ENCODE measurements around the gene CDK5RAP2. TPM values are rescaled to one million over a fixed set of nuclear protein-coding genes. Genes with fewer than 3 reads are reported as not detected.

Gene CDK5RAP2
- total RNA-seq, 1 experiment from 2014 or later: 44.8 TPM

- no peak for DNase-seq (ENCODE audit: low read depth)
Measured at GRCh38 chr9:120403543-120403856, 176.5 kb downstream of the CDK5RAP2 start.

DNA sequence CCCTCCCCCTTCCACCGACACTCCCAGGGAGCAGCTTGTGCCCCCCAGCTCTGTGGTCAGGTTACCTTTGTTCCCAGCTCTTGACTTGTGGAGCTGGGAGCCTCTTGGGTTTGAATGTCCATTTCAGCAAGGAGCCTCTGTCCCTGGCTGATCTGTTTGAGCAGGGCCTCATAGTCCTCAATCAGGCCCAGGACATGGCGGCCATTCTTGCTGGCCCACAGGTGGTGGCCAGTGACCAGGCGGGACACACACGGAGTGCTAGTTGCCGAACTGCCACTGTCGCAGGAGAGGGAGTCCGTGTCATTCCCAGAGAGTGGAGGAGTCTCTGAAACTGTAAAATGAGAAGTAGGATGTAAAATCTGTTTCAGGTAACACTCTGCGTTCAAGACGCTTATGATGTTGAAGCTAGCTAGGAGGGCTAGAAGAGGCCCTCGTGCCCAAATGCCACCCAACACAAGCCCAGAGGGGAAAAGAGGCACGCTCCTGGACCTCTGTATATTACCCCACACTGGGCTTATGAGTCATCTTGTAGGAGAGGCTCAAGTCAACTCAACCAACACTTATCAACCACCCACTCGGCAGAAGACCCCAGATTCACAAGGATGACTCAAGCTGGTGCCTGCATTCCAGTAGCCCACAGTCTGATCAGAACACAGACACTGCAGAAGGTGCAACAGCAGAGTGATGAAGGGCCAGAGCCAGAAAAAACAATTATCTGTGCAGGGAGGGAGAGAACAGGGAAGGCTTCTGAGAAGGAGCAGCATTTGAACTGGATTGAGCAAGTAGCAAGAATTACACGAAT lies 177.0 kb downstream of the CDK5RAP2 start:
- DNase-seq (ENCODE audit: low read depth): peak; percentile 94

- no peak for DNase-seq (ENCODE audit: low read depth)
Measured at GRCh38 chr9:120399940-120400339, 180.0 kb downstream of the CDK5RAP2 start.

DNA sequence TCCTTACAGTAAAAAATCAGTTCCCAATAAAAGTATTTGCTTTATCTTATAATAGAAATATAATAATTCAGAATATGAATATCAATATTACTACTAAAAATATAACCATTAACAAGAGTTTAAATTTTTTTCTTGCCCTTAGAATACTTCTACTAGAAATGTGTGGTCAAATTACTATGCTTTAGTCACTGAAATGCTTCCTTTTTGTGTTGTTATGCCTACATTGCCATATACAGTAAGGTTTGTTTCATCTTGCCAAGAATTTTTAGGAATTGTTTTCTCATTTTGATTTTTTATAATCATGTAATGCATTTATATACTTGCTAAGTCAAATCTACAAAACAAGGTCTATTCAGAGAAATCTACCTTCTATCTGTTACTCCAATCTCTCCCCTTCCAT lies 181.7 kb downstream of the CDK5RAP2 start:
- no peak for DNase-seq (ENCODE audit: low read depth)

DNA sequence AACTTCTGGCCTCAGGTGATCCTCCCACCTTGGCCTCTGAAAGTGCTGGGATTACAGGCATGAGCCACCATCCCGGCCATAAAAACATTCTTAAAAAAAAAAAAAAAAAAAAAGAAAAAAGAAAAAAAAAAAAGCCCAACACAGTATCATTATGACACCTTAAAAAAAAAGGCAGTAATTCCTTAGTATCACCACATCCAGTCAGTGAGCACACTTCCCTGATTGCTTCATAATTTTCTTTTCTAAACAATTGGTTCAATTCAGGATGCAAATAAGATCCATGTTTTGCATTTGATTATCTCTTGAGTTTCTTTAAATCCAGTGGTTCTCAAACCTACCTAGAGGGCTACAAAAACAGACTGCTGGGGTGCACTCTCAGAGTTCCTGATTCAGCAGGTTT lies 182.5 kb downstream of the CDK5RAP2 start:
- no peak for DNase-seq (ENCODE audit: low read depth)

DNA sequence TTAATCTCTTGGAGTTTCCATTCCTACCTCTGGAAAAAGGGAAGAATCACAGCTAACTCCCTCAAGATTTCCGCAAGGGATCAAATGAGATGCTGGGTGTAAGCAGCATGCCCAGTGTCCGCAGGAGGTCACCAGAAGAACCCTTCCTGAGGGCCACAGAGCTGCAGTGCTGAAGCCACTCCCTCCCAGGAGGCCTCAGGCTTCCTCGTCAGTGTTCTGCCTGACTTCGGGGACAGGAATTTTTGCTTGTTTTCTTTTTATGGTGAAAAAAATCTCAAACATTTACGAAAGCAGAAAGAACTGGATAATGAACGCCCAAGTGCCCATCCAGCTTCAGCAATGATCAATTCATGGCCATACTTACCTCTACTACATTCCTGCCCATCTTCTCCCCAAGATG lies 183.0 kb downstream of the CDK5RAP2 start:
- DNase-seq (ENCODE audit: low read depth): no peak

GRCh38 chr9:120396418-120396817 lies 183.5 kb downstream of the CDK5RAP2 start:
- no peak for DNase-seq (ENCODE audit: low read depth)

DNA sequence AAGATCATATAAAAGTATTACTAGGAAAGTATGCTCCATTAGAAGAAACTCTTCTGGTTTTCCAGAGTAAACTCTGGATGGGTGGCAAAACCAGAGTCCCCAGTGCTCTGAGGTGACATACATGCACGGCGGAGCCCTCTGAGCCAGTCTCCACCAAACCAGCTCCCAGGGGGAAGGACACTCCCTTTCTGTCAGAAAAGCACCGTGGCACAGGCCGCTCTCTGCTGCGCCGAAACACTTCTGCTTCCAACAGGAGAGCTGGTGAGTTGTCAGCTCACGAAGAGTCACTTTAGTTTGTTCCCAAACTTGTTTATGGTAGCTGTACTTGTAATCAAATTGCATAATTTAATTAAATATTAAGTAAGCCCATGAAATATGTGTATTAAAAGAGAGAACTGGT lies 184.6 kb downstream of the CDK5RAP2 start:
- no peak for DNase-seq (ENCODE audit: low read depth)

DNA sequence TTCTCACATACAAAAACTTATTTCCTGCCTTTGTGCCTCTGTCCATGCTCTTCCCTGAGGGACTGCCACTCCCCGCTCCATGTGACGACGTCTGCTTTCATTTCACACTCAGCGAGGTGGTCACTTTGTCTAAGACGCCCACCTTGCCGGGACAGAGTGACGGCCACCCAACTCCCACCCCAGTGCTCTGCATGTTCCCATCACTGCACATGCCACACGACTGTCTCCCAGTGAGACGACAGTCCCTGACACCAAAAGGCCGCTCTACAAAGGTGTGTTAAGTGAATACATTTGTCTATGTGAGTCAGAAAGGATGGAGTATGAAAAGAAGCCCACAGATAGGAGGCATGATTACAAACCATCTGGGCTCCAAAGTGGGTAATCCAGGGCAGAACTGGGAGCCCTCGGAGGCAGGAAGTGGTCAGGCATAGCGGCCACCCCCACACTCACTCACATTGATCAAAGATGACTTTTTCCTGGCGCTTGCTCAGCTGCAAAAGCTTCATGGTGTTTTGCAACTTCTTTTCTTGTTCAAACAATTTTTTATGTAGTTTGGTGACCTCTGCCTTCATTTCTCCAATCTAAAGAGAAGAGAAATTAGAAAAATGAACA lies 185.8 kb downstream of the CDK5RAP2 start:
- peak; percentile 85 for DNase-seq (ENCODE audit: low read depth)

GRCh38 chr9:120393386-120394057 lies 186.4 kb downstream of the CDK5RAP2 start:
- peak; percentile 47 for DNase-seq (ENCODE audit: low read depth)

DNA sequence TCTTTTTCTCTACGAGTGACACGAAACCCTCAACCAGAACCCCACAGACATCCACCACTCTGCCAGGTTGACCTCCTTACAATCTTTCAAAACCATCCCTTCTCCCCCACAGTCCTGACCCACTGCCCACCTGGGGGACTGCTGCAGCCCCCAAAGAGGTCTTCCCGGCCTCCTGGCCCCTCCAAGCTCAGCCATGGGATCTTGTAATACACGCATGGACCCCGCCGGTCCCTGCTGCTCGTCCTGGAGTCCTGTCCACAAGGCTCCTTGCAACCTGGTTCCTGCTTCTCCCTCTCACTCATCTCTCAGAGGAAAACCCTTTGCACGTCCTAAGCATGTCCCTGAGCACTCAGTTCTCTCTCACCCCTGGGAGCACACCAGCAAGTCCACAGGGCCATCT lies 187.3 kb downstream of the CDK5RAP2 start:
- DNase-seq (ENCODE audit: low read depth): no peak

GRCh38 chr9:120392245-120392644 lies 187.7 kb downstream of the CDK5RAP2 start:
- no peak for DNase-seq (ENCODE audit: low read depth)

DNA sequence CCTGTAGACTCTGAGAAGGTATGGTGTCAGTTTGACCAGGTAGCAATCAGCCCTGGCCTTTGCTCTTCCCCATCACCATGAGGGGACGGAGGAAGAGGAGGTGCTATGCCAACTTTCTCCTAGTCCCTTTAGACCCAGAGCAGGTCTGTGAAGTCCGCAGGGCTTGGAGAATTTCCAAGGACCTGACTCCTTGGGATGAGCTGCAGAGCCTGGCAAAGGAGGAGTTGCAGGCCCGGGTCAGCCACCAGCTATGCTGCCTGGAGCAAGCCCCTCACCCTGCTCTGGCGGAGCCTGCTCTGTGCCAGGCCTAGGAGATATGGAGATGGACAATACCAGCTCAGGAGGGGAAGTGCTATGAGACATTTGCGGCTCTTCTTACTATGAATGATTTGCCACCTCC lies 188.3 kb downstream of the CDK5RAP2 start:
- no peak for DNase-seq (ENCODE audit: low read depth)

DNA sequence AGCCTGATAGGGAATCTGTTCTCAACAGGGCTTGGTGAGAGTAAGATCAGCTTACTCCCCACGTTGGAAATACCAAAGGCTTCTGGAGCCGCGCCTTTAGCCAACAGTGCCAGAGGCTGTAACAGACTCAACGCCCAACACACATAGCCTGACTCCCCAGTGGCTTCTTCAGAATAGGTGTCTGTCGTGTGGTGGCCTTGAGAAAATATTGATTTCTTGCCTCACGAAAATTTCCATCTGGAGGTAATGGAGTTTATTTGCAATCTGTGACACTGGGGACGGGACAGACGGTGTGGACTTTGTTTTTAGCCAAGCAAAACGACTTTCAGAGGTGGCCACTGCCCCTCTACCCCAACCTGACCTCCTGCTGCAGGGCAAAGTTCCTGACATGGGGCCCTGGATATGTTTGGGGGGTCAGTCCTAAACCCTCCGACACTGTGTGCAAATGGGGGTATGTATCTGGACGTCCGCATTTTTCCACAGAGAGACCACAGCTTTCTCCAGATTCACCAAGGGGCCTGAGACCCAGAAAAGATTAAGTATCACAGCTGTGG lies 189.3 kb downstream of the CDK5RAP2 start:
- no peak for DNase-seq (ENCODE audit: low read depth)

GRCh38 chr9:120389867-120390266 lies 190.1 kb downstream of the CDK5RAP2 start:
- no peak for DNase-seq (ENCODE audit: low read depth)

- DNase-seq (ENCODE audit: low read depth): no peak
Measured at GRCh38 chr9:120389300-120389699, 190.7 kb downstream of the CDK5RAP2 start.

DNA sequence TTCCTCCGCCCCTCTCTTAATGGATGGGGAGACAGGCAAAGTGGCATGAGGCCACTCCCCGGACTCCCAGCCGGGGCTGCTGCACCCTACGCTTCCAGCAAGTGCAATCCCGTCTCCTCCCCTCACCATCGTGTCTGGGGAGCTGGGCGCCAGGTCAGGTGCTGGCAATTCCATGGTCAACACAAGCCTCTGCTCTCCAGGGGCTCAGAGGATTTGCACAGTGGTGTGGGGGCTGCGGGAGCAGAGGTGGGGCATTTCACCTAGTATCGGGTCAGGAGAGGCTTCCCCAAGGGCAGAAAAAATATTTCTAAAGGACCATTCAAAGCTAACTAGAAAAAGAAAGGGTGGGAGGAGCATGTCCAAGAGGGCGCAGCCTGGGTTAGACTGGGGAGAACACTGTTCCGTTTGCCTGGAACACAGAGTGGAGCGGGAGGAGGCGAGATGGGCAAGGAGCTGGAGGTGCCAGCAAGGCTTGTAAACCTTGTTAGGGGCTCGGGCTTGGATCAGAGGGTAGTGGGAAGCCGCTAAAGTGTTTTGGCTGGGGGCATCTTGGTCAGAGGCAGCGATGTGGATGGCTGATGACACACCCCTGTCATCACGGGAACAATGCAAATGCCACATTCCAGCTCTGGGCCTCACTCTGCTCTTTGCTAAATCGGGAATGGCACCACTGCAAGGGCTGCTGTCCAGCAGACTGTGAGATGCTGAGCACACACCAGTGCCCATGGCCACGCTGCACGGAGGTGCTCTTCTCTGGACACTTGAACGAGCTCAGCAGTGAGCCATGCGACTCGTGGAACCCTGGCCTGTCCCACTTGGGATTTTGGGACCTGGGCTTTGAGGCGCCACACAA lies 191.7 kb downstream of the CDK5RAP2 start:
- DNase-seq (ENCODE audit: low read depth): no peak

DNA sequence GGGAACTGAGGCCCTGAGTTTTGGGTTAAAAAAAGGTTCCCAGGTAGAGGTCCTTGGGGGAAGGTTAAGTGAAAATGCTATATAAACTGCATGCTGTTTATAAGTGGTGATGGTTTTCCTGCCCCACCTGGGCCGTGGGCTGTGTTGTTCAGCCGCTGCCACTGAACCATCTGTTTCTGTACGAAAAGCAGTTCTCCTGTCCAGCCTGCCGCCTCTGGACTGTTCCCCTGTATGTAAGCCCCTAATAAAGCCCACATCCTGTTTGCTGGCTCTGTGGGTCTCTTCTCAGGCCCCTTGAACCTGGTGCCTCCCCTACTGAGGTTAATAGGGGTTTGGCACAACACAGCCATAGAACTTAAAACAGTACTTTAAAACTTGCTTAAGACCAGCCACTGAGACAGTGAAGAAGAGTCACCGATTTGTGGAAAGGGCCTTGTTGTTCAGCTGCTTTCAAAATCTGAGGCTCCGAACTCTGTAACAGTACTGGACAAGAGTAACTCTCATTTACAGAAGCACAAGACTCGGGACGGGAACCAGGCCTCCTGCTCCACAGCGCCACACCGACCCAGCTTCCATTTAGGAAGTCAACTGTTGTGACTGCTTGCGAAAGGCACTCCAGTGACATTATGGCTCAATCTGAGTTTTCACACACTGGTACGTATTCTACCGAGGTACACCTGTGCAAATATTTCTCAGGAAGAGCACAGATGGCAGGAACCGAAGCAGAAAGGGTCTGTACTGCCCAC lies 192.5 kb downstream of the CDK5RAP2 start:
- no peak for DNase-seq (ENCODE audit: low read depth)

- DNase-seq (ENCODE audit: low read depth): peak; percentile 56
Measured at GRCh38 chr9:120386390-120387131, 193.4 kb downstream of the CDK5RAP2 start.
